GM21723 (cell line): Measurements from ENCODE around the gene JAKMIP2.
A peak's percentile ranks its signal among the peaks of the same experiment; 100 is the strongest.
"Not testable (repeated sequence)": the region's sequence is repeated elsewhere in the genome, so short reads cannot be mapped to it uniquely, and the experiment has no call there.

ENCODE experiments used
- ATAC-seq: cut with Tn5 transposase; IDR thresholded peaks from one replicate; pipeline ENCODE4 v1.9.1; 2021; ENCODE audit warnings: mild to moderate bottlenecking, moderate library complexity; ENCODE audit not compliant: unreplicated experiment

The JAKMIP2 gene

GRCh38 chr5:147782110-147783028, at the start of gene JAKMIP2:
Gene JAKMIP2 (minus strand): TSS chr5:147782728. CDS start chr5:147671806, 110,922 bp downstream.
- ATAC-seq = peak; percentile 77

GRCh38 chr5:147831465-147831864, 48.9 kb upstream of the JAKMIP2 start, which contains the start of gene SPINK1:
Gene SPINK1 (minus strand): TSS chr5:147831671. CDS start chr5:147831577, 94 bp downstream.
- no peak for ATAC-seq

- no peak for ATAC-seq
Observed at GRCh38 chr5:147830035-147830434, 47.5 kb upstream of the JAKMIP2 start.

- ATAC-seq = not testable (repeated sequence)
Observed at GRCh38 chr5:147827017-147827416, 44.5 kb upstream of the JAKMIP2 start.

GRCh38 chr5:147826361-147826760, 43.8 kb upstream of the JAKMIP2 start:
- ATAC-seq = no peak

GRCh38 chr5:147822686-147823491, 40.4 kb upstream of the JAKMIP2 start:
- peak; percentile 82 for ATAC-seq

- ATAC-seq = not testable (repeated sequence)
Observed at GRCh38 chr5:147822222-147822621, 39.7 kb upstream of the JAKMIP2 start.

DNA sequence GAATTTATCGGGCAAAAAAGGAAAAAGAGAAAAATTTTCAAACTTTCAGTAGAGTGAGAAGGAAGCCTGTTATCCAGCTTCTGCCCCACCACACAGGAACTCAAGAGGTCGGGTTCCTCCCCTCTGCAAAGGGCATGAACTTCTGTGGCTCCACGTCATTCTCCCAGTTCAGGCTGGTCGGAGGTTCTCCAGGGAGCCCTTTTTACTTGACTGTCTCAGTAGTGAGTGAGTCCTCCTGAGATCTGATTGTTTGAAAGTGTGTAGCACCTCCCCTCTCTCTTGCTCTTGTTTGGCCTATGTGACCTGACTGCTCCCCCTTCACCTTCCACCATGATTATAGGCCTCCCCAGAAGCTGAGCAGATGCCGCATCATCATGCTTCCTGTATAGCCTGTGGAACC, 39.2 kb upstream of the JAKMIP2 start:
- no peak for ATAC-seq

DNA sequence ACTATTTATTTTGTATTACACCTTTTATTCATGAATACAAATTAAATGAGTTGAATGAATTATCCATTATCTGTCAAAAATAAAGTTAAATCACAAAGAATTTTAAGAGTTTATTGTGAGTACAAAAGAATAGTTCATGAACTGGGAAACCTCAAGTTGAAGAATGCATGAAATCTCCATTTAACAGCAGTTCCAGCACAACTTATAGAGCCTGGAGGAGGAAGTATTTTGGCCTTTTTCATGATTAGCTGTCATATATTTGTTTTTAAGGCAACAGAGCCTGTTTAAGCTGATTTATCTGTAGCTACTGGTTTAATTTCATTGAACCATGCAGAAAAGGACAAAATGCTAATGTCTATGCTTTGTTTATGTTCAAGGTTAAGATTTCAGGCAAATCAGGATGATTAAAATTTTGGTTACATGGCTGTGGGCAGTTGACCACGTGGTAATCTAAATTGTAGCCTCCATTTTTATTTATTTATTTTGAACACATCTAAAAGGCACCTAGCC, 36.8 kb upstream of the JAKMIP2 start:
- no peak for ATAC-seq

DNA sequence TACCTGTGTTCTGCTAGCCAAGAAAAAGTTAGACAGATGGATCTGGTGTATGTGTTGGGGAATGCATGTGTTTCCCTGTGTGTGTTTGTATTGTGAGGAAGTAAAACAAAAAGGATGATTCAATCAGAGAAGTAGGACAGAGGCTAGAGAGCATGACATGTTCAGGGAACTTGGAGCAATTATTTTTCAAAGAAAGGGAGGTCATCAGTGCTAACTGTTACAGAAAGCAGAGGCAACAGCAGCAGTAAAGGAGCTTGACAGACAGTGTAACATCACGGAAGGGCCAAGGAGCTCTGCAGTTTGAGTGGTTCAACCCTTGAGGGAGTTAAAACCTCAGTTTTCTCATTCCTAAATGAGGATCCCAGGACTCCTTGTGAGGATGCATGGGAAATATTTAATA, 35.8 kb upstream of the JAKMIP2 start:
- ATAC-seq = no peak

- no peak for ATAC-seq
Observed at GRCh38 chr5:147813696-147814095, 31.2 kb upstream of the JAKMIP2 start.

- no peak for ATAC-seq
Observed at GRCh38 chr5:147809830-147810666, 27.5 kb upstream of the JAKMIP2 start.

GRCh38 chr5:147805030-147805454, 22.5 kb upstream of the JAKMIP2 start:
- ATAC-seq = peak; percentile 87

GRCh38 chr5:147804334-147804733, 21.8 kb upstream of the JAKMIP2 start:
- no peak for ATAC-seq

DNA sequence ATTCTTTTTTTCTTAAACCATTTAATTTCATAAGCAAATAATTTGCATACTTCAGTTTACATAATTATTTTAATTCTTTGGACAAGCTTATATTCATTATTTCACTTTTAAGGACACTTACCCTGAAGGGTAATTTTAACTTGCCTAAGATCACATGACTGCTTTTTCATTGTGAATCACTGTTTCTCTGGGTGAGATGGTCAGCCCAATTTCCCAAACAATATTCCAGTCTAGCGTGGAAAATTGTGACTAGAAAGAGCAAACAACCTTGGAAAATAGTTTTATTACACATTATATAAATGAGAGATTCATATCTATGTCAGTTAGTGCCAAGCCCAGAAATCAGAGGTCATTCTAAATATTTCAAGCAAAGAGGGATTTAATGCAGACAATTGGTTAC, 21.4 kb upstream of the JAKMIP2 start:
- no peak for ATAC-seq

DNA sequence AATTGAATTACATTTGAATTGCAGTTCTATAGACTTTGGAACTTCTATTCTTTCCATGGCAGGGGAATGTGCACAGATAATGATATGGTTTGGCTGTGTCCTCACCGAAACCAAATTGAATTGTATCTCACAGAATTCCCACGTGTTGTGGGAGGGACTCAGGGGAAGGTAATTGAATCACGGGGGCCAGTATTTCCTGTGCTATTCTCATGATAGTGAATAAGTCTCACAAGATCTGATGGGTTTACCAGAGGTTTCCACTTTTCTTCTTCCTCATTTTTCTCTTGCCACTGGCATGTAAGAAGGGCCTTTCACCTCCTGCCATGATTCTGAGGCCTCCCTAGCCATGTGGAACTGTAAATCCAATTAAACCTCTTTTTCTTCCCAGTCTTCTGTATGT, 20.6 kb upstream of the JAKMIP2 start:
- ATAC-seq = not testable (repeated sequence)

- ATAC-seq = no peak
Observed at GRCh38 chr5:147801461-147801860, 18.9 kb upstream of the JAKMIP2 start.

DNA sequence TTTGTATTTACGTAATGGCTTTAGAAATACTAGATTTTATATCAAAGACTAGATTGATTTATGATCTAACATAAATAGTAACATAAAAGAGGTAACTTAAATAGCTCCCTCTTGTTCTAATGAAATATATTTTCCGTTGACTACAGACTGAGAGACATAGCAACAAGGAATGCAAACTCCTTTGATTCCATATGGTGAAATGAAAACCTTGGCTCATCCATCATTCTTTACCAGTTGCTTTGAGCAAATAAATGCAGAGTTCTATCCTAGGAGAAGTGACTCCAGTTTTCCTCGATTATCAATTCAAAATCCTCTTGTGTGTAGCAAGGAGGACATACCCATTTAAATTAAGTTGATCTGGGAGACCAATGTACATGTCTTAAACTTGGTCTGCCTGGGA, 18.0 kb upstream of the JAKMIP2 start:
- no peak for ATAC-seq

DNA sequence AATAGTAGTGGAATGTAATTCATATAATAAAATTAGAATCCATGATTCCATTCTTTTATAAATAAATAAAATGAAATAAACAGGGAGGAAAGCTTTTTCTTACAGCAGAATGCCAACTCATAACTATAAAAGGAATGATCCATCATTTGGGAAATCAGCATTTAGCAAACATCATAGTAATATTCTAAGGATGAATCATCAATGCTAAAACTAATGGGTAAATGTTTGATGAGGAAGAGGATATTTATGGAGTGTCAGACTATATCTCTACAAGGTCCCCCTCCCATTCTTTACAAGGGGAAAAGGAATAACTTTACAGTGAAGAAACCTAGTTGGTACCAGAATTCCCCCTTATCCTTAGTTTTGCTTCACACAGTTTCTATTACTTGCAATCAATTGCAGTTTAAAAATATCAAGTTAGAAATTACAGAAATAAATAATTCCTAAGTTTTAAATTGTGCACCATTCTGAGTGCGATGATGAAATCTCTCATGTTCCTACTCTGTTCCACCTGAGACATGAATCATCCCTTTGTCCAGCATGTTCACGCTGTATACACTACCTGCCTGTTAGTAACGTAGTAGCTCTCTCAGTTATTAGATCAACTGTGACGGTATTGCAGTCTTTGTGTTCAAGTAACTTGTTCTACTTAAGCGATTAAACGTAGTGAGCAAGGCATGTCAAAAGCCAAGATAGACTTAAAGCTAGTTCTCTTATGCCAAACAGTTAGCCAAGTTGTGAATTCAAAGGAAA, 14.2 kb upstream of the JAKMIP2 start:
- ATAC-seq = no peak

DNA sequence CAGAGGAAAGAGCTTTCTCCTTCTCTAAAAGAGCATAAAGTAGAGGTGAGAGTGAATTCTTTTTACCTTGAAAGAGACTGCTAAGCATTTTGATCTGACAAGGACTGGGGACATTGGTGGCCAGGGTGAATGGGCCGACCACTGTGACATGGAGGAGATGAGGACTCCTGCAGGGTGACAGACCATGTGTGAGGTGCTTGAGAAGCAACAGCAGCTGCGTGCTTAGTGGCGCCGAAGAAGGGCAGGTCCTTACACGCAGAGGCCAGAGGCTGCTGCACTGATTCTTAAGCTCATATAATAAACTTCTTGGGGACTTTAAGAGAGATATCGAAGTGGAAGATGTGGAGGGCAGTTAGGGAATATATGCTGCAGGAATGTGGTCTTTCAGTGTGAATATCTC, 8.7 kb upstream of the JAKMIP2 start:
- no peak for ATAC-seq
